Measurements from ENCODE around the gene GGTLC2.
"Not testable (repeated sequence)": the region's sequence is repeated elsewhere in the genome, so short reads cannot be mapped to it uniquely, and the experiment has no call there.

The GGTLC2 gene

GRCh38 chr22:22644314-22644713 lies at the start of gene GGTLC2:
TSS of gene GGTLC2 (plus strand) at chr22:22644614. CDS start at chr22:22646346, 1,732 bp downstream.
- not testable (repeated sequence) for DNase-seq (ENCODE audit: low read depth in 2 of 2)

DNA sequence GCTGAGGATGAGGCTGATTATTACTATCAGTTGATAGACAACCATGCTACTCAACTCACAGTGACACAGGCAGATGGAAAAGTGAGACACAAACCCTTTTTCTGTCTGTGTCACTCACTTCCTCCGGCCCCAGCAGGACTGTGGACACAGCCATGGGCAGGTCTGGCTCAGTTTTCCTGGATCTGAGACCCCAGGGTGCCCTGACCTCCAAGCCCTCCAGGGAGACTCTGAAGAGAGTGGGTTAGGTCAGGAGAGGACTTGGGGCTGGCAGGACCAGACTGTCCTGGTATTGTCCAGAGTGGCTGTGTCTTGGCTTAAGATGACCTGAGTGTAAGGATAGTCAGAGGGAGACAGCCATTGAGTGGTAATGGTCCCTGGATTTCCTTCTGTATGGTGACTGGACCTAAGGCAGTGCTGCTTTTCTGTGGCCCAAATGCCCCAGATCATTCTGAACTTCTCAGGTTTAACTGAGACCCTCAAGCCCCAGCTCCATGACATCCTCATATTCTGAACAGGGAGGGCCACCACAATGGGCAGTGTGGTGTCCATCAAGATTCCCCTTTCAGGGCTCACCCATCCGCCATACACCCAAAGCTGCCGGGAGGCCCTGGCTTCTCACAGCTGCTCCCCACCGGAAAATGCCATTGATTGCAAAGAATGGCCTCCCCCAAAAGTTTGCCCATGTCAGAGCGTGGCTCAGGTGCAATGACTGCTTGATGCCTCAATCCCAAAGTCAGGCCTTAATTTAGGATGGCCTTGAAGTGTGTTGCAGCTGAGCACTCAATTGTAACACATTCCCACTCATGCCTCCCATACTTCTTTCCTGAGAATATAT lies 49.2 kb upstream of the GGTLC2 start:
- no peak for DNase-seq (ENCODE audit: low read depth in 2 of 2)

- DNase-seq (ENCODE audit: low read depth in 2 of 2) = no peak
These were observed 46.3 kb upstream of the GGTLC2 start for GRCh38 chr22:22598144-22598543.

- no peak for DNase-seq (ENCODE audit: low read depth in 2 of 2)
These were observed 45.2 kb upstream of the GGTLC2 start for GRCh38 chr22:22599248-22599647.

DNA sequence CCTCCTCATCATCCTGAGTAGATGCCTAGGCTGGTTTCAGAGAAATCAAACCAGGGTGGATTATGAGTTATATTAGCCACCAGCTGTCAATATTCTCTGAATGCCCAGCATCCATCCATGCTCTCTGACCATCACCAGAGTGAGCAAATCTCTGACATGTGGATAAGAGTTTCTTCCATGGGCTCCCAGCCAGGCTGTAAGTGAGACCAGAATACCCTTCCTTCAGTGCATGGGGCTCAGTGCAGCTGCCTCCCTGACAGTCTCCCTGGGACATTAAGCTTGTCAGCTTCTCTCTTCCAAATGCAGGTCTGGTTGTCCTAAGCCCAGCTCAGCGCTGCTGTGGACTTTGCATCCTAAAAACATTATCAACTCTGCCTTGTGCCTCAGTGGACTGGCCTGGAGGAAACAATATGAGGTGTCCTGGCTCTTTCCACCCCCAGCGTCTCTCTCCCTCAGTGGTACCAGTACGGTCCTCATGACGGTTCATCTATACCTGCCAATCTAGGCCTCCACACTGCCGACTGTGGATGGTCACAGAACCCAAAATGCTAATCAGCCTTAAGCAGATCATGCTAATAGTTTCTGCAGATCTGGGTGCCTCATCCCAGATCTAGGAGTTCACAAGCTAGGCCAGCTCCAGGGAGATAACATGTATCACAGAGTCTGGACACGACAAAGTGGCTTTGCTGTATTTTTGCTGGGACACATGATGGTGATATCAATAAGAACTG lies 43.7 kb upstream of the GGTLC2 start:
- DNase-seq (ENCODE audit: low read depth in 2 of 2) = no peak

- DNase-seq (ENCODE audit: low read depth in 2 of 2) = no peak
These were observed 40.9 kb upstream of the GGTLC2 start for GRCh38 chr22:22603470-22603947.

DNA sequence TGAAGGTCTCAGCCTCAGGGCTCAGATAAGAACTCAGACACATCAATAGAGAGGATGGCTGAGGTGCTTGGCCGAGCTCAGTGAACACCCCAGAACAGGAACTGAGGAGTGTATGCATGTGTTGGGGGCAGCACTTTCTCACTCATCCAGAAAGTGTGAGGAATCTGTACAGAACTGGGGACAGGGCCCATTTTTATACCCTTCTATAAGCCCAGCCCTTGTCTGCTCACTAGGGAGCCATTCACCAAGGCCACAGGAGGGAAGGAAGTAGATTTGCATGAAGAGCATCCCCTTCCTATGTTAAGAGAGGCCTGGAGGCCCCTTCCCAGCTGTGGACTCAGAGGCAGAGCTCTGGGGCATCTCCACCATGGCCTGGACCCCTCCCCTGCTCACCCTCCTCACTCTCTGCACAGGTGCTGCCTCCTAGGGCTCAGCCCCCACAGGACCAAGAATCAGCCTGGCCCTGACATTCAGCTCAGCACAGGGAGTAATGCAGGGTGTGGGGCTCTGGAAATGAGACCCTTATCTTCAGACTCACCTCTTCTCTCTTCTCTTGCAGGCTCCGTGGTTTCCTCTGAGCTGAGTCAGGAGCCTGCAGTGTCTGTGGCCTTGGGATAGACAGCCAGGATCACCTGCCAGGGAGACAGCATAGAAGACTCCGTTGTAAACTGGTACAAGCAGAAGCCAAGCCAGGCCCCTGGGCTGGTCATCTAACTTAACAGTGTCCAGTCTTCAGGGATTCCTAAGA lies 39.9 kb upstream of the GGTLC2 start:
- DNase-seq (ENCODE audit: low read depth in 2 of 2) = no peak

GRCh38 chr22:22605074-22605404 lies 39.4 kb upstream of the GGTLC2 start:
- DNase-seq (ENCODE audit: low read depth in 2 of 2) = no peak

DNA sequence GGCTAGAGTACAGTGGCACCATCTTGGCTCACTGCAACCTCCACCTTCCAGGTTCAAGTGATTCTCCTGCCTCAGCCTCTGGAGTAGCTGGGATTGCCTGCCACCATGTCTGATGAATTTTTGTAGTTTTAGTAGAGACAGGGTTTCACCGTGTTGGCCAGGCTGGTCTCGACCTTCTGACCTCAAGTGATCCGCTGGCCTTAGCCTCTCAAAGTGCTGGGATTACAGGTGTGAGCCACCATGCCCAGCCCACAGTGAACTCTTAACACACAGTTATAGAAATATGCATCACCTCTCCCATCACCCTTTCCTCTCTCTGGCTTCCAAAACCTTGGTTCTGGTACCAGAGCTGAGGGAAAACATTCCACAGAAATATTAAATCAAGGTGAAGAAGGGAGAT lies 36.4 kb upstream of the GGTLC2 start:
- not testable (repeated sequence) for DNase-seq (ENCODE audit: low read depth in 2 of 2)

- no peak for DNase-seq (ENCODE audit: low read depth in 2 of 2)
These were observed 35.1 kb upstream of the GGTLC2 start for GRCh38 chr22:22609291-22609690.

DNA sequence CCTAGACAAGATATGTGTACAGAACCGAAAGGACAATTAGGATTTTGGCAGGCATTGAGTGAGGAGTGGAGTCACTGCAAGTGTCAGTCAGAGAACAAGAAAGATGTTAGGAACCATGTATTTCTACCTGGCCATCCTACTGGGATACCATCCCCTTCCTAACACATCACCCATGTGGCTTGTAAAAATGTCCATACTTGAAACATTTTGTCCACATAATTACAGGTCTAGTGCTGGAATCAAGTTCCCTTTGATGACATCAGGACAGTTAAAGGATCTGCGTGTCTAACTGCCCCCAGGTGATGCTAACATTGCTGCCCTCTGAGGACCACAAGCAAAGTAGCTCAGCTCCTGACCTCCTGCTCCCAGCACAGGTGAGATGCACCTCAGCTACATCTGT lies 31.9 kb upstream of the GGTLC2 start:
- no peak for DNase-seq (ENCODE audit: low read depth in 2 of 2)

DNA sequence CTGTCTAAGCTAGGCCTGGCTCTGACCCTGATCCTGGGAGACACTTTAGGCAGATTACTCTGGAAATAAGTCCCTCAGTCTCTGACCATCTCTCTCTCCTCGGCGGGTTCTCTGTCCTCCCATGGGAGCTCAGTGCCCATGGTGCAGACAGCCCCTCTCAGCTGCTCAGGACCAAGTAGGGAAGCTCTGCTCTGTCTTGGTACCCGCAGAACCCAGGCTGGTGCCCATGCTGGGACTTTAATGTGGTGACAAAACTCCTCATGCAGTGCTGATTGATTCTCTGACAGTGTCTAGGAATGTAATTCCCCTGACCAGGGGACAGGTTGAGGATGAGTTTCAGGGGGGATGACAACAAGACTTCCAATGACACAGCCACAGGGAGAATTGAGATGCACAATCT lies 30.3 kb upstream of the GGTLC2 start:
- DNase-seq (ENCODE audit: low read depth in 2 of 2) = no peak

GRCh38 chr22:22616636-22617035 lies 27.8 kb upstream of the GGTLC2 start:
- DNase-seq (ENCODE audit: low read depth in 2 of 2) = peak; percentile 9 to 10

DNA sequence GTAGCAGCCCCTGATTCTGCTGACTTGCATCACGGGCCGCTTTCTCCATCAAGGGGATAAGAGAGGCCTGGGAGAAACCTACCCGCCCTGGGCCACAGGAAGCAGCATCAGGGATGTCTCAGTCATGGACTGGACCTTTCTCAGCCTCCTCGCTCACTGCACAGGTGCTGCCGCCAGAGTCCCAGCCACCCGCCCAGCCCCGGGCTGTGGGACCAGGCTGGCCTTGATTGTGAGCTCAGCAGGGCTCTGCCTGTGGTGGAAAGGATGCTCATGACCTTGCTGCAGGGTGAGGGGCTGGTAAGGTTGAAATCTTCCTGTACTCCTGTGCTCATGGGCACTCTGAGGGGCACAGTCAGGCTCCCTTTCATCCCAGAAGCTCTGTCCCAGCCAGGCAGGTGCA lies 26.0 kb upstream of the GGTLC2 start:
- no peak for DNase-seq (ENCODE audit: low read depth in 2 of 2)

GRCh38 chr22:22618923-22619322 lies 25.5 kb upstream of the GGTLC2 start:
- DNase-seq (ENCODE audit: low read depth in 2 of 2) = no peak

- no peak for DNase-seq (ENCODE audit: low read depth in 2 of 2)
These were observed 24.5 kb upstream of the GGTLC2 start for GRCh38 chr22:22619765-22620414.

DNA sequence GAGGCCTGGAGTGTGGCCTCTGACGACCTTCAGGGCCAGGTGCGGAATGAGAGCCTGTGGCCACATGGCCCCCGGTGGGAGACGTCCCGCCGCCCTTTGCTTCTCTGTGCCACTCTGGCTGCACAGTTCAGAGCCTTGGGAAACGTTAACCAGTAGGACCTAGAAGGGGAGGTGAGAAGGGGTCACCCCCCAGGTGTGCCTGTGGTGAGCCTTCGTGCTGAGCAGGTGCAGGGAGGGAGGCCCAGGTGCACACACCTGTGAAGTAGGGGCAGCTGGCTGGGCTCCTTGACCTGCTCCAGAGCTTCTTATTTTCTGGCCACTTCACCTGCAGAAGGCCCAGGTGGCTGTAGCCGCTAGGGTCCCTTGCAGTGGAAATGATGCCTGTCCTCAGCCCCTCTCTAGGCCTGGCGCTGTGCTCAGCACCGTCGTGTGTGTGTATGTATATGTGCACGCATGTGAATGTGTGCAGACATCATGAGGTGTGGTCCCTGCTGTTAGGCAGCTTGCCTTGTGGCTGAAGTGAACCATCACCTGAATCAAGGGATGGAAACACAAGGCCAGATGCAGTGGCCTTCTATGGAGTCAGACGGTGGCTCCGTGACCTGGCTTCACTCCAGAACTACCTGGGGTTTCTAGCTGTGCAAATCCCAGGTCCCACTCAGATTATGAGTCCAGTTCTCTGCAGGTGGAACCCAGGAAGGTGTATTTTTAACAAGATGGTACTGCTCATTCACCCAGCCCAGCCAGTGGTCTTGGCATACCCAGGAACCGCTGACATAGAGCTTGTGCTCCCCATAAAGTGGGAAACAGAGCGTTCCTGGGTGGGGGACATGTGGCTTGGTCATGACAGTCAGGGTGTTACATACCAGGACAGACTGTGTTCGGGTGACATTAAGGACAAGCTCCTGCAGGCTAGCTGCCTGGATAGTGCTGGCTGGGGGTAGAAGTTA lies 15.6 kb upstream of the GGTLC2 start:
- not testable (repeated sequence) for DNase-seq (ENCODE audit: low read depth in 2 of 2)

GRCh38 chr22:22631223-22631652 lies 13.2 kb upstream of the GGTLC2 start:
- DNase-seq (ENCODE audit: low read depth in 2 of 2) = not testable (repeated sequence)

- not testable (repeated sequence) for DNase-seq (ENCODE audit: low read depth in 2 of 2)
These were observed 12.2 kb upstream of the GGTLC2 start for GRCh38 chr22:22632226-22632625.

DNA sequence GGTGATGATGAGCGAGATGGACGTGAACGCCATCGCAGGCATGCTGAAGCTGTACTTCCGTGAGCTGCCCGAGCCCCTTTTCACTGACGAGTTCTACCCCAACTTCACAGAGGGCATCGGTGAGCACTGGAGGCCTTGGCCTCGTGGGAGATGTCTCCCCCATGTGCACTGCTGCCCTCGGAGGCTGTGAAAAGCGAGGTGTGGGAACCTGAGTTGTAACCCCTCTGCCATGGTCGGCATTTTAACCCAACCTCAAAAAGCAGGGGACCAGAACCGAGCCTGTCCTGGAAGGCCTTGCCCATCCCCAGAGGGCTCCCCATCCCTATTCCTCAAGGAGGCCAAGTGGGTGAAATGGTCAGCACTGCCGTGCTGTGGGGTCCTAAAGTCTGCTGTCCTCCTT lies 10.9 kb upstream of the GGTLC2 start:
- not testable (repeated sequence) for DNase-seq (ENCODE audit: low read depth in 2 of 2)

GRCh38 chr22:22636260-22636659 lies 8.2 kb upstream of the GGTLC2 start:
- peak in 1 of 2 donors; percentile 40 for DNase-seq (ENCODE audit: low read depth in 2 of 2)
